ENCODE data around the gene ZNF324.
A peak's percentile ranks its signal among the peaks of the same experiment; 100 is the strongest.

ZNF324 gene

DNA sequence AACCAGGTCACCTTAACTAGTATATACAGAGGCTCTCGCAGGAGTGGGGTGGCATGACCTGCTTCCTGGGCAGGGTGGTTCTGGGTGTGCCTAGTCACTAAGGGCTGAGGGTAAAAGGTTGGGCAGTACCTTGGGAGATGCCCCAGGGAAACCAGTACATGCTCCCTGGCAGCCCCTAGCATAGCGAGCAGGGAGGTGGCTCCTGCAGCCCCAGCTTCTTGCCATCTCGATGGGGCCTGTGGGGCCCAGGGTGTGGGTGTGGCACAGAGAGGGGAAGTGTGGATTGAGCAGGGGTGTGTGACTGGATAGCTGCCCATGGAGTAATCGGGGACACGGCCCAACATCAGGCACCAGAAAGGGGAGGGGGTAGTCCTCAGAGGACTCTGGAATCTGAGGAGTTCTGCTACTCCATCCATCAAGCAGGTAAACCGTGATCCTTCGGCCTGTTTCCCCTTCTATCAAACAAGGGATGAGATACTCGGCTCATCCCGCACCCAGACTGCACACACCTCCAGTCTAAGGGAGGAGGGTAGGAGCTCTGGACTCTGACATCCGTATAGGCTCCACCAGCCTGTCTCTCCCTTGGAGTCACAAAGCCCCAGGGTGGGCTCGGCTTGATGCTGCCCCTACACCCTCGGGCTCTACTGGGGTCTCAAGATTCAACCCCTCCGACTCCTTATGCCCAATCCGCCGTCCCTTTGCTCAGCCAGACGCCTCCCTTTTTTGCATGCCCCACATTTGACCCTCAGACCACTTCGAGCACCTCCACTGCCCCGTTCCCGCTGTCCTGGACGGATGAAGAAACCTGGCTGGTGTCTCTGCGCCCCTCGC, 51.6 kb downstream of the ZNF324 start:
- TF ChIP-seq, protein P1, sequence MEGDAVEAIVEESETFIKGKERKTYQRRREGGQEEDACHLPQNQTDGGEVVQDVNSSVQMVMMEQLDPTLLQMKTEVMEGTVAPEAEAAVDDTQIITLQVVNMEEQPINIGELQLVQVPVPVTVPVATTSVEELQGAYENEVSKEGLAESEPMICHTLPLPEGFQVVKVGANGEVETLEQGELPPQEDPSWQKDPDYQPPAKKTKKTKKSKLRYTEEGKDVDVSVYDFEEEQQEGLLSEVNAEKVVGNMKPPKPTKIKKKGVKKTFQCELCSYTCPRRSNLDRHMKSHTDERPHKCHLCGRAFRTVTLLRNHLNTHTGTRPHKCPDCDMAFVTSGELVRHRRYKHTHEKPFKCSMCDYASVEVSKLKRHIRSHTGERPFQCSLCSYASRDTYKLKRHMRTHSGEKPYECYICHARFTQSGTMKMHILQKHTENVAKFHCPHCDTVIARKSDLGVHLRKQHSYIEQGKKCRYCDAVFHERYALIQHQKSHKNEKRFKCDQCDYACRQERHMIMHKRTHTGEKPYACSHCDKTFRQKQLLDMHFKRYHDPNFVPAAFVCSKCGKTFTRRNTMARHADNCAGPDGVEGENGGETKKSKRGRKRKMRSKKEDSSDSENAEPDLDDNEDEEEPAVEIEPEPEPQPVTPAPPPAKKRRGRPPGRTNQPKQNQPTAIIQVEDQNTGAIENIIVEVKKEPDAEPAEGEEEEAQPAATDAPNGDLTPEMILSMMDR (conservative IDR thresholded peaks at IDR 0.05; ENCODE audit: control insufficient read depth, insufficient read depth, low read depth, low read length) = no peak
- DNase-seq (ENCODE audit: low read depth) = no peak
- H3K4me3 ChIP-seq (ENCODE audit: control insufficient read depth, low read depth, low read length) = peak overlapping the region; percentile 79

DNA sequence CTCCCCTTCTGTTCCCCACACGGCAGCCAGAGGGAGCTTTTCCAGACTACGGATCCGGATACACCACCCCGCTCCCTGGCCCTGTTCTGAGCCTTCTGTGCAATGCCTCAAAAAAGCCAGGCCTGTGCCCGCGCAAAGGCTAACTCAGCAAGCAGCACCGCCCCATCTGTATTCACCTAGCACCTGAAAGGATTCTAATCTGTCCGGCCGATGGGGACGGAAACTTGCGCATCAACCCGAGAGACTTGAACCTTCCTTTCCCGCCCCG, 52.1 kb downstream of the ZNF324 start:
- peak overlapping the region; percentile 79 for H3K4me3 ChIP-seq (ENCODE audit: control insufficient read depth, low read depth, low read length)
- DNase-seq (ENCODE audit: low read depth) = peak; percentile 71
- TF ChIP-seq, protein P1 (conservative IDR thresholded peaks at IDR 0.05; ENCODE audit: control insufficient read depth, insufficient read depth, low read depth, low read length) = peak; percentile 72

DNA sequence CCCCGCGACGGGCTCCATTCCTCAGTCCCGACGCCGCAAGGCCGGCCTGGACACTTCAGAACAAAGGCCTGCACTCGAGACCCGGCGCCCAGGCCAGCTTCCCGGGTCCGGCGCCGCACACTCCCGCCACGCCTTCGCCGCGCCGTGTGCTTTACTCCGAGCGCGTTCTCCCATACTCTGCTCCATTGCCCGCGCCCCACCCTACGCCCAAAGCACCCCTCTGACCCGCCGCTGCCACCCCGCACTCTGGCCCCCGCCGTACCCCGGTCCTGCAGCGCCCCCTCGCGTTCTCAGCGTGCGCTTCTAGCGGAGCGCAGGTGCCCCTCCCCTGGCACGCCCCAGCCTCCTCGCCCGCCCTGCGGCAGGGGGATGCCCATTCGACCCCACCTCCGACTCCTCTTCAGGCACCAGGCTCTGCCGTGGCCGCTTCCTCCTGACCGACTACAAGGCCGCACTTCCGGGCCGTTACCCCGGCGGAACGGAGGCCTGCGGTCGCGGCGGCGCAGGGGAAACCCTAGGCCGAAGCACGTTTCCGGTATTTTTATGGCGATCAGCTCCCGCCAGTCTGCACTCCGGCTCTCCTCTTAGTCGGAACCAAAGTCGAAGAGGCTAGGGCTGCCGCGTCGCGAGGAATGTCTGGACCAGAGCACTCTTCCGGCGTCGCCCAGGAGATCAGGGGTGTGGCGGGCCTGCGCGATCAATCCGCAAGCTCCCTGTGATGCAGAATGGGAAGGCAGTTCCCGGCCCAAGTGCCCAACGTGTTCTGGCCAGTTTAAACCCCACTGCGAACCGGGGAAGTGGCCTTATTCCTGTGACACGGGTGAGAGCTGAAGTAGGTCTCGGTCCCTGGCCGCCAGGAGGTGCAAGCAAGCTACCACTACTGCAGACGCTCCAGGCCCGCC, 52.7 kb downstream of the ZNF324 start, which contains the start of gene ZBTB45:
Gene ZBTB45, minus strand, starts transcription at position 456 of the 902 bp plus-strand sequence. CDS start 2,137 bp downstream, outside the sequence.
- peak; percentile 97 for DNase-seq (ENCODE audit: low read depth)
- TF ChIP-seq, protein P1 (conservative IDR thresholded peaks at IDR 0.05; ENCODE audit: control insufficient read depth, insufficient read depth, low read depth, low read length) = peak; percentile 54
- peak within 1 kb of the TSS; percentile 79 for H3K4me3 ChIP-seq (ENCODE audit: control insufficient read depth, low read depth, low read length)

DNA sequence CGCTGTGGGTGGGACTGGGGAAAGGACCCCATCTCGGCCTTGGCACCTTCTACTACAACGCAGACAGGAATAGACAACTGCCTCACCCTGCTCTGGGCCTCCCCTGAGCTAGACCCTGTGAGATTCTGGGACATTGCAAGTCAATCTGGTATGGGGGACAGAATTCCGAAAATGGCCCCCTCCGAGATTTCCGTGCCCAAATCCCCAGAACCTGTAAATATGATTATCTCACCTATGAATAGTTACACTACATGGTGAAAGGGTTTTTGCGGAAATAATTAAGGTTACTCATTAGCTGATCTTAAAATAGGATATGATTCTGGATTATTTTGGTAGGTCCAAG, 53.3 kb downstream of the ZNF324 start:
- peak overlapping the region; percentile 79 for H3K4me3 ChIP-seq (ENCODE audit: control insufficient read depth, low read depth, low read length)
- TF ChIP-seq, protein P1 (conservative IDR thresholded peaks at IDR 0.05; ENCODE audit: control insufficient read depth, insufficient read depth, low read depth, low read length) = no peak

DNA sequence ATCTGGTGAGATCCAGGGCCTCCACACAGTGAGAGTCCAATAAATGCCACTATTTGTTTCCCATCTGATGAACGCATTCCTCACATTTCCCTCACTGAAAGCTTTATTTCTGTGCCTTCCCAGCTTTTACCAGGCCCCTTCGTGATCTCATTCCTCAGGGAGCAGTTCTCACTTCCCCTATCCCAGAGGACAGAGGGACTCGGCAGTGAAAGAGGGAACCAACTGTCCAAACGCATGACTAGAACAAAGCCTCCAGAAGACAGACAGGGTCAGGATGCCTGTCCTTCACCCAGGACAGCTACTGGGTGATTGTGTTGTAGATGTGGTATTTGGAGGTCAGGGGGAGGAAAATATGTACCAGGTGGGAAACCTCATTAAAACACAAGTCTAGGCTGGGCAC, 54.8 kb downstream of the ZNF324 start:
- no peak for DNase-seq (ENCODE audit: low read depth)
- H3K4me3 ChIP-seq (ENCODE audit: control insufficient read depth, low read depth, low read length) = no peak overlapping the region
- TF ChIP-seq, protein P1 (conservative IDR thresholded peaks at IDR 0.05; ENCODE audit: control insufficient read depth, insufficient read depth, low read depth, low read length) = no peak

More for the DNA sequence above, 53.3 kb downstream of the ZNF324 start:
- DNase-seq (ENCODE audit: low read depth) = no peak

DNA sequence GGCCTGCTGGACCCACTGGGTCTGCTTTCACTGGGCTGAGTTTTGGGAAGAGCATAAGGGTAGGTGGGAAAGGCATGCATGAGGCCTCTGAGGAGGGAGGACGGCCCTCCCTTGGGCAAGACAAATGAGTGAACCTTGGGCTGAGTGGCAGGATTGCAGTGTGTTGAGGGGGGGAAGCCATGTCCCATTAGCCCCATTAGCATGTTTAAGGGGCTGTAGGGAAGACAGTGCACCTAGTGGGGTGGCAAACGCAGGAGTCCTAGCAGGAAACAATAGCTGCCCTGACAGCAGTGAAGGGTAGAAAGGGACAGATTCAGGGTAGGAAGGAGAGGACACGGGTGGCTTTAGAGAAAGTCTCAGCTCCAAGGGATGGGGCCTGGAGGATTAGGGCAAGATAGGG, 55.8 kb downstream of the ZNF324 start:
- TF ChIP-seq, protein P1 (conservative IDR thresholded peaks at IDR 0.05; ENCODE audit: control insufficient read depth, insufficient read depth, low read depth, low read length) = no peak
- DNase-seq (ENCODE audit: low read depth) = no peak
- no peak overlapping the region for H3K4me3 ChIP-seq (ENCODE audit: control insufficient read depth, low read depth, low read length)

Measured in fibroblast of mammary gland (primary cell).